ENCODE results near the gene HIVEP1. TPM values are rescaled to one million over a fixed set of nuclear protein-coding genes. Genes with fewer than 3 reads are reported as not detected.

The HIVEP1 gene
- polyA plus RNA-seq, 3 donors: 1.7 to 8.7 (median 2.7) TPM

GRCh38 chr6:12028213-12028612 lies 16.1 kb downstream of the HIVEP1 start:
- H3K27me3 Mint-ChIP-seq (ENCODE audit: low read depth in 3 of 3): peaks cover 0 to 2% (median 0%) of the 10 kb centered on the region in 3 donors
- no peak overlapping the region for H3K4me2 ChIP-seq (replicated peaks; ENCODE audit: extremely low read depth, low read length, poor library complexity, severe bottlenecking)
- peaks cover 4% of the 10 kb centered on the region for H3K79me2 ChIP-seq (ENCODE audit: insufficient read depth, low read length)
- H3K27ac Mint-ChIP-seq: no peak overlapping the region
- H3K9ac ChIP-seq (ENCODE audit: insufficient read depth, low read length, poor library complexity, severe bottlenecking): no peak overlapping the region
- H3K9me3 ChIP-seq (replicated peaks in 1 of 2; ENCODE audit: control insufficient read depth in 1 of 2, insufficient read depth in 1 of 2, low read length in 2 of 2): peaks cover 9 to 13% of the 10 kb centered on the region in 2 donors
- TF ChIP-seq CTCF (IDR thresholded peaks at IDR 0.05): no peak
- 100% methylated on average over 1 of the region's 4 CpGs for WGBS (ENCODE audit: insufficient coverage)
- H3K4me1 ChIP-seq (ENCODE audit: control insufficient read depth in 1 of 2, insufficient read depth in 2 of 2, low read length in 2 of 2): peaks cover 0 to 1% of the 10 kb centered on the region in 2 donors
- H3K36me3 ChIP-seq (replicated peaks in 1 of 2; ENCODE audit: control insufficient read depth in 1 of 2, insufficient read depth in 2 of 2, low read length in 2 of 2): peaks cover 0 to 16% of the 10 kb centered on the region in 2 donors
- no peak overlapping the region for H3K4me3 ChIP-seq (replicated peaks in 1 of 3; ENCODE audit: low read depth in 2 of 3, low read length in 3 of 3)
- H3K9me3 Mint-ChIP-seq: peaks cover 11 to 22% (median 17%) of the 10 kb centered on the region in 7 donors
- H2AFZ ChIP-seq (ENCODE audit: insufficient read depth, low read depth, low read length, poor library complexity, severe bottlenecking): no peak overlapping the region
- no peak overlapping the region for H3K27ac ChIP-seq (ENCODE audit: low read depth in 1 of 2, low read length in 2 of 2)
- DNase-seq: no peak
- H3K36me3 Mint-ChIP-seq: peaks cover 42 to 49% of the 10 kb centered on the region in 2 donors
- H4K20me1 ChIP-seq (ENCODE audit: insufficient read depth, low read length): no peaks in the 10 kb centered on the region
- no peaks in the 10 kb centered on the region for H3K27me3 ChIP-seq (ENCODE audit: control insufficient read depth in 2 of 2, insufficient read depth in 2 of 2, low read length in 2 of 2)
- H3K4me3 Mint-ChIP-seq: no peak overlapping the region
- H3K4me1 Mint-ChIP-seq: peaks cover 7% of the 10 kb centered on the region
- intact Hi-C loops (cut with micrococcal nuclease): no loop called here

- no peak for DNase-seq
- H3K27me3 Mint-ChIP-seq (ENCODE audit: low read depth in 3 of 3): peaks cover 0 to 2% (median 0%) of the 10 kb centered on the region in 3 donors
Observed at GRCh38 chr6:12029979-12030737, 18.0 kb downstream of the HIVEP1 start.

More at GRCh38 chr6:12029979-12030737, 18.0 kb downstream of the HIVEP1 start:
- peaks cover 9 to 13% of the 10 kb centered on the region in 2 donors for H3K9me3 ChIP-seq (replicated peaks in 1 of 2; ENCODE audit: control insufficient read depth in 1 of 2, insufficient read depth in 1 of 2, low read length in 2 of 2)
- no peak overlapping the region for H3K9ac ChIP-seq (ENCODE audit: insufficient read depth, low read length, poor library complexity, severe bottlenecking)
- no CpG with 5 or more reads among the region's 4 CpGs for WGBS (ENCODE audit: insufficient coverage)
- H3K4me3 ChIP-seq (replicated peaks in 1 of 3; ENCODE audit: low read depth in 2 of 3, low read length in 3 of 3): no peak overlapping the region
- H3K79me2 ChIP-seq (ENCODE audit: insufficient read depth, low read length): peaks cover 8% of the 10 kb centered on the region
- Mint-ChIP-seq H3K4me1 (peaks cover 16% of the 10 kb centered on the region), H3K4me3 (no peak overlapping the region), H3K9me3 (peaks cover 11 to 22% (median 17%) of the 10 kb centered on the region in 7 donors), H3K36me3 (peaks cover 43 to 49% of the 10 kb centered on the region in 2 donors), H3K27ac (no peak overlapping the region)
- H4K20me1 ChIP-seq (ENCODE audit: insufficient read depth, low read length): no peaks in the 10 kb centered on the region
- intact Hi-C loops (cut with micrococcal nuclease): no loop called here
- H3K27ac ChIP-seq (ENCODE audit: low read depth in 1 of 2, low read length in 2 of 2): no peak overlapping the region
- peaks cover 0 to 16% of the 10 kb centered on the region in 2 donors for H3K36me3 ChIP-seq (replicated peaks in 1 of 2; ENCODE audit: control insufficient read depth in 1 of 2, insufficient read depth in 2 of 2, low read length in 2 of 2)
- TF ChIP-seq CTCF (IDR thresholded peaks at IDR 0.05): no peak
- H3K4me2 ChIP-seq (replicated peaks; ENCODE audit: extremely low read depth, low read length, poor library complexity, severe bottlenecking): no peak overlapping the region
- H3K27me3 ChIP-seq (ENCODE audit: control insufficient read depth in 2 of 2, insufficient read depth in 2 of 2, low read length in 2 of 2): no peaks in the 10 kb centered on the region
- H3K4me1 ChIP-seq (ENCODE audit: control insufficient read depth in 1 of 2, insufficient read depth in 2 of 2, low read length in 2 of 2): peaks cover 3 to 13% of the 10 kb centered on the region in 2 donors
- H2AFZ ChIP-seq (ENCODE audit: insufficient read depth, low read depth, low read length, poor library complexity, severe bottlenecking): no peak overlapping the region
